Testis (tissue), 3 donors: ENCODE data around the gene PLEKHA1. TPM values are rescaled to one million over a fixed set of nuclear protein-coding genes. Genes with fewer than 3 reads are reported as not detected.

ENCODE experiments used
- DNase-seq: peaks from one replicate; pipeline ENCODE4 v3.0.0-alpha.2; 2019
- H3K27ac ChIP-seq, 2 donors: fragments of 200-600 bp; sonication (generic); one replicate each; pipeline ENCODE4 v1.5.1; 2019
- H3K27me3 ChIP-seq: fragments of 200-600 bp; sonication (generic); one replicate; pipeline ENCODE4 v1.5.1; 2019
- H3K36me3 ChIP-seq: fragments of 200-600 bp; sonication (generic); one replicate; pipeline ENCODE4 v1.5.1; 2017; ENCODE audit warnings: low read depth; ENCODE audit errors: missing control alignments
- H3K4me1 ChIP-seq: fragments of 200-600 bp; sonication (generic); one replicate; pipeline ENCODE4 v1.5.1; 2019
- H3K4me3 ChIP-seq, 2 donors: fragments of 200-600 bp; sonication (generic); one replicate each; pipeline ENCODE4 v1.5.1; 2017 to 2019
- H3K9me3 ChIP-seq: fragments of 200-600 bp; sonication (generic); one replicate; pipeline ENCODE4 v1.5.1; 2017
- POLR2A ChIP-seq: fragments of 450-650 bp; IDR thresholded peaks from one replicate; pipeline ENCODE4 v1.6.1; 2017; ENCODE audit warnings: antibody characterized with exemption, mild to moderate bottlenecking, moderate library complexity
- WGBS, 2 donors: methylation state at CpG; one replicate each; pipeline ENCODE4 v1.1.5; 2018; 5-methylcytosine and 5-hydroxymethylcytosine counted together
- intact Hi-C: fragments of 100-400 bp; cut with DNase I; formaldehyde crosslinking; loops from one replicate; pipeline ENCODE4 v1.15.1; 2023; ENCODE audit warnings: low total_unique reads
- polyA plus RNA-seq: library from polyadenylated mRNA; stranded (reverse); fragments of 350-450 nt; fragmentation: Illumina TruSeq; extraction: RNeasy Lipid Tissue Mini Kit (QIAGEN cat#74804); gene quantifications from one replicate; pipeline ENCODE4 v1.2.3, GENCODE V29; 2014; ENCODE audit warnings: low read depth, low replicate concordance; ENCODE audit not compliant: insufficient read depth
- total RNA-seq, 2 donors: library from RNA; depleted of rRNA; stranded (reverse); fragments of >200 nt; gene quantifications; one replicate each; pipeline ENCODE4 v1.2.3, GENCODE V29; 2016
- TF ChIP-seq, protein P1 (sequence below), 3 experiments: fragments of 450-650 bp in 2 of 3; fragments of 200-600 bp in 1 of 3; sonication (generic) in 1 of 3; IDR thresholded peaks; one replicate each; pipeline ENCODE4 v1.5.1; 2016 to 2019; ENCODE audit warnings: antibody characterized with exemption in 3 of 3, mild to moderate bottlenecking in 2 of 3, moderate library complexity in 1 of 3

The PLEKHA1 gene
- total and polyA plus RNA-seq, 3 donors from 2014 or later: 27.6 to 66.6 (median 35.7) TPM

- H3K27ac ChIP-seq: no peak overlapping the region
- H3K4me3 ChIP-seq: no peak overlapping the region
- H3K36me3 ChIP-seq: no peaks in the 10 kb centered on the region
- TF ChIP-seq POLR2A: no peak
- TF ChIP-seq, protein P1, sequence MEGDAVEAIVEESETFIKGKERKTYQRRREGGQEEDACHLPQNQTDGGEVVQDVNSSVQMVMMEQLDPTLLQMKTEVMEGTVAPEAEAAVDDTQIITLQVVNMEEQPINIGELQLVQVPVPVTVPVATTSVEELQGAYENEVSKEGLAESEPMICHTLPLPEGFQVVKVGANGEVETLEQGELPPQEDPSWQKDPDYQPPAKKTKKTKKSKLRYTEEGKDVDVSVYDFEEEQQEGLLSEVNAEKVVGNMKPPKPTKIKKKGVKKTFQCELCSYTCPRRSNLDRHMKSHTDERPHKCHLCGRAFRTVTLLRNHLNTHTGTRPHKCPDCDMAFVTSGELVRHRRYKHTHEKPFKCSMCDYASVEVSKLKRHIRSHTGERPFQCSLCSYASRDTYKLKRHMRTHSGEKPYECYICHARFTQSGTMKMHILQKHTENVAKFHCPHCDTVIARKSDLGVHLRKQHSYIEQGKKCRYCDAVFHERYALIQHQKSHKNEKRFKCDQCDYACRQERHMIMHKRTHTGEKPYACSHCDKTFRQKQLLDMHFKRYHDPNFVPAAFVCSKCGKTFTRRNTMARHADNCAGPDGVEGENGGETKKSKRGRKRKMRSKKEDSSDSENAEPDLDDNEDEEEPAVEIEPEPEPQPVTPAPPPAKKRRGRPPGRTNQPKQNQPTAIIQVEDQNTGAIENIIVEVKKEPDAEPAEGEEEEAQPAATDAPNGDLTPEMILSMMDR (IDR thresholded peaks at IDR 0.05): no peak
- no peaks in the 10 kb centered on the region for H3K9me3 ChIP-seq
- 80 to 84% methylated on average over 4 of the region's 4 CpGs for whole genome bisulfite sequencing, 2 donors
- DNase-seq: no peak
- peaks cover 3% of the 10 kb centered on the region for H3K4me1 ChIP-seq
- H3K27me3 ChIP-seq: no peaks in the 10 kb centered on the region
- intact Hi-C loops: no loop called here
Observed at GRCh38 chr10:122380703-122381102, 6.2 kb downstream of the PLEKHA1 start.

GRCh38 chr10:122381680-122382079 is 7.2 kb downstream of the PLEKHA1 start:
- H3K27me3 ChIP-seq: no peaks in the 10 kb centered on the region
- intact Hi-C loops: no loop called here
- no peak overlapping the region for H3K27ac ChIP-seq
- DNase-seq: no peak
- H3K36me3 ChIP-seq: no peaks in the 10 kb centered on the region
- WGBS, 2 donors: 68 to 84% methylated on average over 2 of the region's 2 CpGs
- no peaks in the 10 kb centered on the region for H3K9me3 ChIP-seq
- no peak overlapping the region for H3K4me3 ChIP-seq
- no peaks in the 10 kb centered on the region for H3K4me1 ChIP-seq
- TF ChIP-seq, protein P1 (IDR thresholded peaks at IDR 0.05): no peak
- no peak for TF ChIP-seq POLR2A

DNA sequence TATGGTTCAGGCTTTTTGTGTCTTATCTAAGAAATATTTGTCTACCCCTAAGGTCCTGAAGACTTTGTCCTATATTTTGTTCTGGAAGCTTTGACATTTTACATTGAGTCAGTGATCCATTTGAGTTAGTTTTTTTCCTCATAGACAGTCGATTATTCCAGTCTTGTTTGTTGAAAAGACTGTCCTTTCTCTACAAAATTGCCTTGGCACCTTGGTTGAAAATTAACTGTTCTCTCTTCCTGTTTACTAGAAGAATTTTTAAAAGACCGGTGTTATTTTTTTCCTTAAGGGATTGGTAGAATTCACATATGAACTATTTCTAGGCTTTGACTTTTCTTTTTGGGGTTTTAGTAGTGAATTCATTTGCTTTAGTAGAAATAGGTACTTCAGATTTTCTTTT is 12.0 kb downstream of the PLEKHA1 start:
- TF ChIP-seq, protein P1 (IDR thresholded peaks at IDR 0.05): no peak
- no peak for TF ChIP-seq POLR2A
- H3K27me3 ChIP-seq: no peaks in the 10 kb centered on the region
- DNase-seq: no peak
- no peaks in the 10 kb centered on the region for H3K4me1 ChIP-seq
- H3K4me3 ChIP-seq: no peak overlapping the region
- no peaks in the 10 kb centered on the region for H3K9me3 ChIP-seq
- WGBS, 2 donors: 47 to 83% methylated on average over 2 of the region's 2 CpGs
- no peaks in the 10 kb centered on the region for H3K36me3 ChIP-seq
- intact Hi-C loops: no loop called here
- H3K27ac ChIP-seq: no peak overlapping the region

- Histone ChIP-seq H3K27me3 (no peaks in the 10 kb centered on the region), H3K4me3 (no peak overlapping the region), H3K9me3 (no peaks in the 10 kb centered on the region), H3K36me3 (no peaks in the 10 kb centered on the region), H3K4me1 (no peaks in the 10 kb centered on the region), H3K27ac (no peak overlapping the region)
- intact Hi-C loops: no loop called here
- TF ChIP-seq POLR2A: no peak
- TF ChIP-seq, protein P1 (IDR thresholded peaks at IDR 0.05): no peak
- 96% methylated on average over 2 of the region's 2 CpGs for WGBS, 2 donors
- no peak for DNase-seq
Observed at GRCh38 chr10:122387572-122387971, 13.1 kb downstream of the PLEKHA1 start.

GRCh38 chr10:122388287-122388997 is 13.9 kb downstream of the PLEKHA1 start:
- 74 to 83% methylated on average over 1 of the region's 1 CpG for WGBS, 2 donors
- Histone ChIP-seq H3K9me3 (no peaks in the 10 kb centered on the region), H3K36me3 (no peaks in the 10 kb centered on the region), H3K4me1 (no peaks in the 10 kb centered on the region), H3K27me3 (no peaks in the 10 kb centered on the region), H3K27ac (no peak overlapping the region), H3K4me3 (no peak overlapping the region)
- no peak for DNase-seq
- TF ChIP-seq, protein P1 (IDR thresholded peaks at IDR 0.05): no peak
- no peak for TF ChIP-seq POLR2A
- intact Hi-C loops: no loop called here
